Neuronal stem cell (in vitro differentiated cells): ENCODE data around the gene MRPL23. TPM values are rescaled to one million over a fixed set of nuclear protein-coding genes. Genes with fewer than 3 reads are reported as not detected.

Source experiments
- DNase-seq: peaks from one replicate; pipeline ENCODE4 v3.0.0-alpha.2; 2013; ENCODE audit warnings: low spot score
- H2AFZ ChIP-seq: one replicate; pipeline ENCODE4 v1.6.1; 2013; ENCODE audit warnings: mild to moderate bottlenecking, low read length, inconsistent platforms
- H2AK5ac ChIP-seq: 2 replicates; pipeline ENCODE4 v1.6.1; 2013; ENCODE audit warnings: low read depth, mild to moderate bottlenecking, inconsistent platforms, low read length, moderate library complexity, mixed read lengths
- H2BK120ac ChIP-seq: 2 replicates; pipeline ENCODE4 v1.6.1; 2013; ENCODE audit warnings: low read depth, mild to moderate bottlenecking, inconsistent platforms, low read length, moderate library complexity, mixed read lengths
- H2BK12ac ChIP-seq: one replicate; pipeline ENCODE4 v1.6.1; 2013; ENCODE audit warnings: low read length, inconsistent platforms
- H2BK15ac ChIP-seq: 2 replicates; pipeline ENCODE4 v1.6.1; 2013; ENCODE audit warnings: mild to moderate bottlenecking, low read length, inconsistent platforms, mixed read lengths
- H2BK5ac ChIP-seq: one replicate; pipeline ENCODE4 v1.6.1; 2013; ENCODE audit warnings: inconsistent platforms, mild to moderate bottlenecking, low read length, moderate library complexity
- H3K14ac ChIP-seq: one replicate; pipeline ENCODE4 v1.6.1; 2013; ENCODE audit warnings: low read length, inconsistent platforms
- H3K18ac ChIP-seq: 2 replicates; pipeline ENCODE4 v1.6.1; 2013; ENCODE audit warnings: low read length, inconsistent platforms
- H3K23ac ChIP-seq: 2 replicates; pipeline ENCODE4 v1.6.1; 2013; ENCODE audit warnings: low read depth, mild to moderate bottlenecking, mixed read lengths, low read length, inconsistent platforms; ENCODE audit not compliant: poor library complexity
- H3K27ac ChIP-seq: replicated peaks from 3 replicates; pipeline ENCODE4 v1.5.1; 2013; ENCODE audit warnings: low read length, inconsistent platforms
- H3K27me3 ChIP-seq, 3 experiments: 2 replicates each; pipeline ENCODE4 v1.6.1; 2013; ENCODE audit warnings: low read length in 3 of 3, mild to moderate bottlenecking in 2 of 3, inconsistent platforms in 1 of 3, low read depth in 1 of 3, mixed read lengths in 1 of 3, moderate library complexity in 1 of 3; ENCODE audit not compliant: control insufficient read depth in 3 of 3, insufficient read depth in 3 of 3
- H3K36me3 ChIP-seq, 2 donors: replicated peaks in 1 of 2; 2 replicates each; pipeline ENCODE4 v1.6.1; 2013; ENCODE audit warnings: low read length in 2 of 2; ENCODE audit not compliant: control insufficient read depth in 2 of 2, insufficient read depth in 2 of 2
- H3K4ac ChIP-seq: 2 replicates; pipeline ENCODE4 v1.6.1; 2013; ENCODE audit warnings: inconsistent platforms, mild to moderate bottlenecking, low read length, moderate library complexity
- H3K4me1 ChIP-seq, 2 donors: 1 replicate in 1 of 2; 2 replicates in 1 of 2; pipeline ENCODE4 v1.6.1; 2013; ENCODE audit warnings: low read length in 2 of 2, low read depth in 1 of 2; ENCODE audit not compliant: control insufficient read depth in 2 of 2, insufficient read depth in 1 of 2
- H3K4me2 ChIP-seq: one replicate; pipeline ENCODE4 v1.6.1; 2013; ENCODE audit warnings: mild to moderate bottlenecking, low read length, inconsistent platforms; ENCODE audit not compliant: insufficient read depth, poor library complexity, severe bottlenecking
- H3K4me3 ChIP-seq, 2 donors: 2 replicates each; pipeline ENCODE4 v1.5.1; 2013; ENCODE audit warnings: low read length in 2 of 2, mild to moderate bottlenecking in 2 of 2, inconsistent platforms in 1 of 2, moderate library complexity in 1 of 2
- H3K79me1 ChIP-seq: one replicate; pipeline ENCODE4 v1.6.1; 2013; ENCODE audit warnings: low read depth, mild to moderate bottlenecking, inconsistent platforms, low read length, moderate library complexity
- H3K9ac ChIP-seq: one replicate; pipeline ENCODE4 v1.6.1; 2013; ENCODE audit warnings: mild to moderate bottlenecking, low read depth, low read length, inconsistent platforms; ENCODE audit not compliant: poor library complexity
- H3K9me3 ChIP-seq, 2 donors: replicated peaks in 1 of 2; 2 replicates each; pipeline versions ENCODE3 to v1.6.1; 2013; ENCODE audit warnings: low read length in 2 of 2, mild to moderate bottlenecking in 2 of 2, inconsistent platforms in 1 of 2, low read depth in 1 of 2, mixed read lengths in 1 of 2, moderate library complexity in 1 of 2; ENCODE audit not compliant: control insufficient read depth in 2 of 2, insufficient read depth in 1 of 2
- H4K8ac ChIP-seq: one replicate; pipeline ENCODE4 v1.6.1; 2013; ENCODE audit warnings: low read depth, mild to moderate bottlenecking, inconsistent platforms, low read length, moderate library complexity
- H4K91ac ChIP-seq: one replicate; pipeline ENCODE4 v1.6.1; 2013; ENCODE audit warnings: low read length, low read depth, mild to moderate bottlenecking, inconsistent platforms; ENCODE audit not compliant: poor library complexity
- WGBS, 2 donors: extraction: QIAGEN DNeasy Blood & Tissue Kit; methylation state at CpG; one replicate each; pipeline ENCODE4 v1.1.7; 2013; ENCODE audit warnings: missing lambda C conversion rate in 2 of 2, mixed read lengths in 1 of 2; ENCODE audit not compliant: insufficient read length in 2 of 2, insufficient replicate concordance in 1 of 2; ENCODE audit errors: extremely low coverage in 2 of 2; 5-methylcytosine and 5-hydroxymethylcytosine counted together
- polyA plus RNA-seq, 2 experiments: library from polyadenylated mRNA; stranded (reverse); fragments of 200-250 nt; gene quantifications; one replicate each; pipeline ENCODE4 v1.2.3, GENCODE V29; 2013

Gene MRPL23
- polyA plus RNA-seq (2013, experiment 1 of 2): 89.1 TPM
- polyA plus RNA-seq (2013, experiment 2 of 2): 89.3 TPM

- no peak within 1 kb of the TSS for H2BK5ac ChIP-seq
- no peak within 1 kb of the TSS for H2BK15ac ChIP-seq
- no peak within 1 kb of the TSS for H3K18ac ChIP-seq
- H3K36me3 ChIP-seq: no peaks in the 10 kb centered on the region
- peaks cover 0 to 2% (median 0%) of the 10 kb centered on the region in 3 experiments for H3K27me3 ChIP-seq
- no peak within 1 kb of the TSS for H2AFZ ChIP-seq
- H4K91ac ChIP-seq: no peak within 1 kb of the TSS
- peaks cover 4 to 6% of the 10 kb centered on the region in 2 donors for H3K4me1 ChIP-seq
- no peak for DNase-seq
- no peak within 1 kb of the TSS for H3K4ac ChIP-seq
- H4K8ac ChIP-seq: no peak within 1 kb of the TSS
- no peak within 1 kb of the TSS for H2BK12ac ChIP-seq
- no peak within 1 kb of the TSS for H3K23ac ChIP-seq
- H3K9ac ChIP-seq: no peak within 1 kb of the TSS
- no peak within 1 kb of the TSS for H3K27ac ChIP-seq
- H3K4me2 ChIP-seq: no peak within 1 kb of the TSS
- H3K9me3 ChIP-seq: no peaks in the 10 kb centered on the region
- no peak within 1 kb of the TSS for H3K14ac ChIP-seq
- H3K79me1 ChIP-seq: no peaks in the 10 kb centered on the region
- no CpG with 5 or more reads among the region's 85 CpGs for WGBS, 2 donors
- H2BK120ac ChIP-seq: no peak within 1 kb of the TSS
- H3K4me3 ChIP-seq: no peak within 1 kb of the TSS
- no peak within 1 kb of the TSS for H2AK5ac ChIP-seq
These were observed at the start of gene MRPL23 for GRCh38 chr11:1946812-1947484. MRPL23 (plus strand) TSS chr11:1947332; CDS start chr11:1947363, 31 bp downstream.

DNA sequence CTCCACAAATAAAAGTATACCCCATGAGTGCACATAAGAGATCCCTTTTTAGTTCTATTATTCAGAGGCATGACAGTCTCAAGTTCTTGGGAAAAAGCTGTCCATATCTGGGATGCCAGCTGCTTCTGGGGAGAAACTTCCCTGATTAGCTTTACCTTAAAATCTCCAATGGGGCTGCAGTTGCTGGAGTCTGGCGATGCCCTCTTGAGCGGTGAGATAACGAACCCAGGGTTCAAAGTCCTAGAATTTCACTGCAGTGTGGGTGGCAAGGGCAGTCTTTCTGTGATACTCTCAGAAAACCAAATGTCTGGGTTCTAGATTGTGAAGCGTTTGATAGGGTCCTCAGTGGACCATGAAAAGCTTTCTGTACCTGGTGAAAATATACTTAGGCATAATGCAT is 48.0 kb upstream of the MRPL23 start:
- Histone ChIP-seq H2BK12ac (no peak overlapping the region), H3K27me3 (peaks cover 0 to 11% (median 0%) of the 10 kb centered on the region in 3 experiments), H3K4me3 (no peak overlapping the region), H2BK15ac (no peak overlapping the region), H2AFZ (no peak overlapping the region), H3K4me1 (no peaks in the 10 kb centered on the region), H2BK120ac (no peak overlapping the region), H3K14ac (no peak overlapping the region), H2AK5ac (no peak overlapping the region), H3K9me3 (no peaks in the 10 kb centered on the region), H3K18ac (no peak overlapping the region), H3K9ac (no peak overlapping the region), H3K27ac (no peak overlapping the region), H4K8ac (no peak overlapping the region), H3K79me1 (no peaks in the 10 kb centered on the region), H3K4ac (no peak overlapping the region), H2BK5ac (no peak overlapping the region), H3K23ac (no peak overlapping the region), H4K91ac (no peak overlapping the region), H3K36me3 (no peaks in the 10 kb centered on the region), H3K4me2 (no peak overlapping the region)
- DNase-seq: no peak
- WGBS, 2 donors: no CpG with 5 or more reads among the region's 4 CpGs

GRCh38 chr11:1899686-1900085 is 47.4 kb upstream of the MRPL23 start:
- DNase-seq: no peak
- H3K4me3 ChIP-seq: no peak overlapping the region
- H3K23ac ChIP-seq: no peak overlapping the region
- no peak overlapping the region for H2BK12ac ChIP-seq
- no peaks in the 10 kb centered on the region for H3K36me3 ChIP-seq
- H2BK120ac ChIP-seq: no peak overlapping the region
- no peak overlapping the region for H3K18ac ChIP-seq
- H3K27ac ChIP-seq: no peak overlapping the region
- H2AFZ ChIP-seq: no peak overlapping the region
- H3K4me2 ChIP-seq: no peak overlapping the region
- H3K9ac ChIP-seq: no peak overlapping the region
- H3K14ac ChIP-seq: no peak overlapping the region
- H3K79me1 ChIP-seq: no peaks in the 10 kb centered on the region
- WGBS, 2 donors: no CpG with 5 or more reads among the region's 5 CpGs
- no peak overlapping the region for H4K91ac ChIP-seq
- no peak overlapping the region for H2BK15ac ChIP-seq
- H3K4ac ChIP-seq: no peak overlapping the region
- no peak overlapping the region for H4K8ac ChIP-seq
- peaks cover 0 to 11% (median 0%) of the 10 kb centered on the region in 3 experiments for H3K27me3 ChIP-seq
- H3K9me3 ChIP-seq: no peaks in the 10 kb centered on the region
- no peaks in the 10 kb centered on the region for H3K4me1 ChIP-seq
- no peak overlapping the region for H2BK5ac ChIP-seq
- H2AK5ac ChIP-seq: no peak overlapping the region

DNA sequence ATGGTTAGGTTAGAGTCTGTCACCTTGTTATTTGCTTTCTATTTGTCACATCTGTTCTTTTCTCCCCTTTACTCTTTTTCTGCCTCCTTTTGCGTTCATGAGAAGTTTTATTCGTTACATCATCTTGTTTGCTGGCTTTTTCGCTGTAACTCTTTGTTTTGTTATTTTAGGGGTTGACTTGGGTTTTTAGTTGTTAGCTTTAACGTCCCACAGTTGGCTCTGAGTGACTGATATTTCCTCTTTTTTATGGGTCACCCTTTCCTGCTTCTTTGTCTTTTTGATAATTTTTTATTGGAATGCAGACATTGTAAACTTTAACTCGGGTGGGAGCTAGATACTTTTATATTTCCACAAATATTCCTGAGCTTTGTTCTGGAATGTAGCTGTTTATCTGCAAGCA is 41.0 kb upstream of the MRPL23 start:
- H3K4me3 ChIP-seq: no peak overlapping the region
- no peak overlapping the region for H2AK5ac ChIP-seq
- H3K79me1 ChIP-seq: no peaks in the 10 kb centered on the region
- H3K4me1 ChIP-seq: peaks cover 3 to 4% of the 10 kb centered on the region in 2 donors
- peak overlapping the region; percentile 85 for H2AFZ ChIP-seq
- no peak overlapping the region for H3K18ac ChIP-seq
- DNase-seq: no peak
- peaks cover 0 to 2% of the 10 kb centered on the region in 2 donors for H3K9me3 ChIP-seq
- no peak overlapping the region for H2BK5ac ChIP-seq
- H2BK12ac ChIP-seq: no peak overlapping the region
- no peak overlapping the region for H4K91ac ChIP-seq
- H3K4me2 ChIP-seq: no peak overlapping the region
- H3K9ac ChIP-seq: no peak overlapping the region
- H3K4ac ChIP-seq: no peak overlapping the region
- no CpG with 5 or more reads among the region's 5 CpGs for WGBS, 2 donors
- H2BK120ac ChIP-seq: no peak overlapping the region
- H3K14ac ChIP-seq: no peak overlapping the region
- H3K36me3 ChIP-seq: no peaks in the 10 kb centered on the region
- H3K27me3 ChIP-seq: peaks cover 0 to 5% (median 0%) of the 10 kb centered on the region in 3 experiments
- H4K8ac ChIP-seq: no peak overlapping the region
- H3K23ac ChIP-seq: no peak overlapping the region
- H3K27ac ChIP-seq: no peak overlapping the region
- no peak overlapping the region for H2BK15ac ChIP-seq
